CD4-positive, alpha-beta memory T cell (primary cell): Measurements from ENCODE around the gene NBEAL2. TPM values are rescaled to one million over a fixed set of nuclear protein-coding genes. Genes with fewer than 3 reads are reported as not detected.

ENCODE experiments used
- CTCF ChIA-PET: fragments of 350-600 bp; sonication (Branson Sonifier 250); formaldehyde crosslinking; loops from one replicate; lab custom pipeline; 2021; ENCODE audit warnings: inconsistent platforms; ENCODE audit not compliant: partially characterized antibody; lab: Charles Lee
- POLR2A ChIA-PET: fragments of 350-600 bp; sonication (Branson Sonifier 250); formaldehyde crosslinking; loops from one replicate; lab custom pipeline; 2021; ENCODE audit not compliant: partially characterized antibody; lab: Charles Lee
- DNase-seq, 5 donors: peaks; one replicate each; pipeline versions ENCODE4 v3.0.0 to v3.0.0-alpha.2; 2020 to 2022; ENCODE audit warnings: mixed read lengths in 1 of 5
- H3K27ac ChIP-seq: one replicate; pipeline ENCODE4 v1.7.0; 2013; ENCODE audit warnings: low read depth, low read length
- H3K27me3 ChIP-seq: 2 replicates; pipeline ENCODE4 v1.7.0; 2013; ENCODE audit warnings: mild to moderate bottlenecking, low read length, moderate library complexity; ENCODE audit not compliant: insufficient read depth
- H3K36me3 ChIP-seq: 2 replicates; pipeline ENCODE4 v1.7.0; 2013; ENCODE audit warnings: mild to moderate bottlenecking, low read length, moderate library complexity; ENCODE audit not compliant: insufficient read depth
- H3K4me1 ChIP-seq: 2 replicates; pipeline ENCODE4 v1.7.0; 2013; ENCODE audit warnings: mild to moderate bottlenecking, low read length, moderate library complexity; ENCODE audit not compliant: insufficient read depth
- H3K4me3 ChIP-seq, 2 donors: one replicate each; pipeline ENCODE4 v1.7.0; 2013; ENCODE audit warnings: low read length in 2 of 2, mild to moderate bottlenecking in 1 of 2
- H3K9me3 ChIP-seq, 2 donors: one replicate each; pipeline ENCODE4 v1.7.0; 2013; ENCODE audit warnings: low read length in 2 of 2, control low read depth in 1 of 2; ENCODE audit not compliant: control insufficient read depth in 1 of 2
- H3K27ac Mint-ChIP-seq, 7 donors: one replicate each; pipeline ENCODE4 v1.8.0; 2020 to 2021; ENCODE audit warnings: mixed read lengths in 7 of 7, mild to moderate bottlenecking in 6 of 7, inconsistent platforms in 3 of 7, moderate library complexity in 3 of 7
- H3K27me3 Mint-ChIP-seq, 2 donors: one replicate each; pipeline ENCODE4 v1.8.0; 2020 to 2021; ENCODE audit warnings: mixed read lengths in 2 of 2
- H3K36me3 Mint-ChIP-seq, 2 donors: one replicate each; pipeline ENCODE4 v1.8.0; 2020 to 2021; ENCODE audit warnings: mixed read lengths in 2 of 2, inconsistent platforms in 1 of 2, mild to moderate bottlenecking in 1 of 2
- H3K4me1 Mint-ChIP-seq, 4 donors: one replicate each; pipeline ENCODE4 v1.8.0; 2020 to 2021; ENCODE audit warnings: mixed read lengths in 4 of 4, mild to moderate bottlenecking in 1 of 4
- H3K4me3 Mint-ChIP-seq, 8 donors: one replicate each; pipeline ENCODE4 v1.8.0; 2020 to 2021; ENCODE audit warnings: mixed read lengths in 8 of 8, mild to moderate bottlenecking in 7 of 8, moderate library complexity in 6 of 8, inconsistent platforms in 3 of 8
- H3K9me3 Mint-ChIP-seq, 8 donors: one replicate each; pipeline ENCODE4 v1.8.0; 2020 to 2021; ENCODE audit warnings: mixed read lengths in 8 of 8, mild to moderate bottlenecking in 5 of 8, inconsistent platforms in 3 of 8, moderate library complexity in 1 of 8
- intact Hi-C: fragments of 100-400 bp; cut with micrococcal nuclease; formaldehyde crosslinking; loops from one replicate; pipeline ENCODE4 v1.15.1; 2023
- polyA plus RNA-seq, 2 donors: library from polyadenylated mRNA; unstranded; fragments of 300-500 nt; fragmentation: Illumina TruSeq; gene quantifications; one replicate each; pipeline ENCODE4 v1.2.3, GENCODE V29; 2021
- total RNA-seq, 2 experiments: library from RNA; stranded (reverse); gene quantifications; one replicate each; pipeline ENCODE4 v1.2.3, GENCODE V29; 2021

The NBEAL2 gene
- total and polyA plus RNA-seq, 4 experiments from 2014 or later = 4.5 to 147 (median 79.8) TPM

GRCh38 chr3:46984591-46985459 lies 5.4 kb downstream of the NBEAL2 start:
- peak in 1 of 5 donors; percentile 16 for DNase-seq
- Mint-ChIP-seq H3K9me3 (no peaks in the 10 kb centered on the region), H3K4me1 (peaks cover 62 to 92% (median 80%) of the 10 kb centered on the region in 4 donors), H3K27me3 (no peaks in the 10 kb centered on the region), H3K4me3 (peak overlapping the region in 6 of 8 donors; percentile 36 to 72 (median 48)), H3K36me3 (peaks cover 2 to 26% of the 10 kb centered on the region in 2 donors), H3K27ac (peak overlapping the region; percentile 84 to 96 (median 88))
- Histone ChIP-seq H3K4me3 (no peak overlapping the region), H3K4me1 (peaks cover 94% of the 10 kb centered on the region), H3K9me3 (no peaks in the 10 kb centered on the region), H3K36me3 (peaks cover 7% of the 10 kb centered on the region), H3K27ac (no peak overlapping the region), H3K27me3 (no peaks in the 10 kb centered on the region)
- intact Hi-C loops = loop anchor here (5.0 kb wide), 1 partner anchor 293 kb away; the partner anchor contains the start of gene ALS2CL
- ChIA-PET CTCF (interaction anchor here (0.7 to 3.6 kb wide), 6 partner anchors 13 to 75 kb away, joined by 3 to 16 read pairs (median 3); no protein-coding TSS in a partner anchor), POLR2A (interaction anchor here (0.7 to 11.1 kb wide), 4 partner anchors 9 to 37 kb away, joined by 4 to 222 read pairs (median 19); partner anchors contain the start of genes CCDC12 and NBEAL2)

- peak overlapping the region in 3 of 8 donors; percentile 25 to 91 (median 85) for H3K4me3 Mint-ChIP-seq
- DNase-seq = peak in 1 of 5 donors; percentile 35
- intact Hi-C loops = loop anchor here (5.0 kb wide), 1 partner anchor 293 kb away; the partner anchor contains the start of gene ALS2CL
- ChIA-PET CTCF (interaction anchor here (0.9 to 3.6 kb wide), 3 partner anchors 13 to 76 kb away, joined by 3 to 16 read pairs (median 3); no protein-coding TSS in a partner anchor), POLR2A (interaction anchor here (1.0 to 11.1 kb wide), 4 partner anchors 10 to 38 kb away, joined by 3 to 222 read pairs (median 19); partner anchors contain the start of genes CCDC12 and NBEAL2)
- H3K4me1 Mint-ChIP-seq = peaks cover 66 to 98% (median 87%) of the 10 kb centered on the region in 4 donors
- peak overlapping the region; percentile 76 for H3K27ac ChIP-seq
- no peaks in the 10 kb centered on the region for H3K27me3 ChIP-seq
- no peaks in the 10 kb centered on the region for H3K9me3 Mint-ChIP-seq
- H3K4me3 ChIP-seq = no peak overlapping the region
- H3K9me3 ChIP-seq = no peaks in the 10 kb centered on the region
- H3K4me1 ChIP-seq = peaks cover 99% of the 10 kb centered on the region
- peaks cover 4 to 34% of the 10 kb centered on the region in 2 donors for H3K36me3 Mint-ChIP-seq
- H3K27me3 Mint-ChIP-seq = no peaks in the 10 kb centered on the region
- peak overlapping the region in 5 of 7 donors; percentile 22 to 96 (median 88) for H3K27ac Mint-ChIP-seq
- H3K36me3 ChIP-seq = peaks cover 10% of the 10 kb centered on the region
These were observed 6.1 kb downstream of the NBEAL2 start for GRCh38 chr3:46985588-46985987.

GRCh38 chr3:46986055-46986730 lies 6.7 kb downstream of the NBEAL2 start:
- Mint-ChIP-seq H3K4me3 (peak overlapping the region; percentile 29 to 91 (median 84)), H3K27ac (peak overlapping the region; percentile 83 to 98 (median 96)), H3K27me3 (no peaks in the 10 kb centered on the region), H3K36me3 (peaks cover 4 to 36% of the 10 kb centered on the region in 2 donors), H3K9me3 (no peaks in the 10 kb centered on the region), H3K4me1 (peaks cover 64 to 98% (median 85%) of the 10 kb centered on the region in 4 donors)
- Histone ChIP-seq H3K9me3 (no peaks in the 10 kb centered on the region), H3K4me3 (no peak overlapping the region), H3K27ac (peak overlapping the region; percentile 76), H3K4me1 (peaks cover 99% of the 10 kb centered on the region), H3K36me3 (peaks cover 16% of the 10 kb centered on the region), H3K27me3 (no peaks in the 10 kb centered on the region)
- ChIA-PET POLR2A (interaction anchor here (1.0 to 11.1 kb wide), 4 partner anchors 11 to 56 kb away, joined by 3 to 222 read pairs (median 22); partner anchors contain the start of genes CCDC12 and NBEAL2), CTCF (interaction anchor here (3.6 kb wide), 1 partner anchor 12 kb away, joined by 16 read pairs; no protein-coding TSS in a partner anchor)
- DNase-seq = peak in 1 of 5 donors; percentile 25
- intact Hi-C loops = loop anchor here (2.0 to 5.0 kb wide), 2 partner anchors 37 to 294 kb away; partner anchors contain the start of gene ALS2CL

- H3K27ac ChIP-seq = peak overlapping the region; percentile 76
- H3K27me3 ChIP-seq = no peaks in the 10 kb centered on the region
- ChIA-PET CTCF (interaction anchor here (0.6 to 3.6 kb wide), 9 partner anchors 8 to 92 kb away, joined by 3 to 16 read pairs (median 5); partner anchors contain the start of genes CCDC12 and NBEAL2), POLR2A (interaction anchor here (0.6 to 11.1 kb wide), 18 partner anchors 11 to 394 kb away, joined by 3 to 222 read pairs (median 3); partner anchors contain the start of genes CCDC12, NBEAL2 and PTPN23)
- H3K9me3 Mint-ChIP-seq = no peaks in the 10 kb centered on the region
- peak overlapping the region; percentile 27 to 50 for H3K4me3 ChIP-seq
- intact Hi-C loops = loop anchor here (1.0 to 5.0 kb wide), 3 partner anchors 8 to 295 kb away; partner anchors contain the start of genes ALS2CL and NBEAL2
- H3K4me1 Mint-ChIP-seq = peaks cover 60 to 98% (median 83%) of the 10 kb centered on the region in 4 donors
- DNase-seq = peak in 1 of 5 donors; percentile 23
- no peaks in the 10 kb centered on the region for H3K27me3 Mint-ChIP-seq
- peak overlapping the region; percentile 83 to 98 (median 96) for H3K27ac Mint-ChIP-seq
- peaks cover 4 to 38% of the 10 kb centered on the region in 2 donors for H3K36me3 Mint-ChIP-seq
- peak overlapping the region; percentile 83 to 91 (median 86) for H3K4me3 Mint-ChIP-seq
- H3K4me1 ChIP-seq = peaks cover 96% of the 10 kb centered on the region
- H3K9me3 ChIP-seq = no peaks in the 10 kb centered on the region
- peaks cover 23% of the 10 kb centered on the region for H3K36me3 ChIP-seq
These were observed 7.4 kb downstream of the NBEAL2 start for GRCh38 chr3:46986782-46987310.

- intact Hi-C loops = loop anchor here (1.0 to 5.0 kb wide), 3 partner anchors 8 to 295 kb away; partner anchors contain the start of genes ALS2CL and NBEAL2
- peaks cover 23% of the 10 kb centered on the region for H3K36me3 ChIP-seq
- CTCF ChIA-PET = interaction anchor here (0.6 to 3.6 kb wide), 9 partner anchors 8 to 92 kb away, joined by 3 to 16 read pairs (median 5); partner anchors contain the start of genes CCDC12 and NBEAL2
- H3K4me3 ChIP-seq = peak overlapping the region; percentile 27 to 50
- Mint-ChIP-seq H3K4me1 (peaks cover 58 to 96% (median 81%) of the 10 kb centered on the region in 4 donors), H3K9me3 (no peaks in the 10 kb centered on the region), H3K36me3 (peaks cover 4 to 41% of the 10 kb centered on the region in 2 donors), H3K27ac (peak overlapping the region; percentile 83 to 98 (median 96)), H3K4me3 (peak overlapping the region; percentile 83 to 91 (median 86)), H3K27me3 (no peaks in the 10 kb centered on the region)
- POLR2A ChIA-PET = interaction anchor here (0.6 to 11.1 kb wide), 20 partner anchors 10 to 393 kb away, joined by 3 to 222 read pairs (median 3); partner anchors contain the start of genes CCDC12, NBEAL2 and PTPN23
- H3K4me1 ChIP-seq = peaks cover 92% of the 10 kb centered on the region
- peak overlapping the region; percentile 76 for H3K27ac ChIP-seq
- no peaks in the 10 kb centered on the region for H3K9me3 ChIP-seq
- DNase-seq = no peak
- no peaks in the 10 kb centered on the region for H3K27me3 ChIP-seq
These were observed 7.9 kb downstream of the NBEAL2 start for GRCh38 chr3:46987319-46987742.
